GM12878 (cell line): ENCODE data around the gene SLC1A7. TPM values are rescaled to one million over a fixed set of nuclear protein-coding genes. Genes with fewer than 3 reads are reported as not detected.

Experiments used
- ATAC-seq: fragments of 200-7000 bp; cut with Tn5 transposase; 3 replicates; pipeline ENCODE4 v1.9.1; 2020; ENCODE audit warnings: mild to moderate bottlenecking, moderate library complexity
- BruUV-seq: library from RNA; stranded (reverse); fragments of 400-500 nt; replicated peaks from 2 replicates; lab custom pipeline; 2021; lab: Mats Ljungman, UMichigan
- CTCF ChIA-PET: fragments of 300-600 bp; sonication (Branson Sonifier 250); formaldehyde crosslinking; extraction: SDS; loops from one replicate; lab custom pipeline; 2021; ENCODE audit warnings: inconsistent platforms; lab: Yijun Ruan, JAX
- POLR2A ChIA-PET: fragments of 350-600 bp; formaldehyde crosslinking; extraction: SDS; loops from one replicate; lab custom pipeline; 2021; ENCODE audit warnings: inconsistent platforms; lab: Charles Lee
- RAD21 ChIA-PET: fragments of 300-600 bp; sonication (Branson Sonifier 250); formaldehyde crosslinking; loops from one replicate; lab custom pipeline; 2023; ENCODE audit warnings: antibody characterized with exemption; ENCODE audit not compliant: unreplicated experiment; lab: Charles Lee
- SMC1A ChIA-PET: fragments of 300-600 bp; sonication (Branson Sonifier 250); formaldehyde crosslinking; loops from one replicate; lab custom pipeline; 2023; ENCODE audit not compliant: unreplicated experiment, uncharacterized antibody; lab: Charles Lee
- DNase-seq: peaks from one replicate; pipeline ENCODE4 v3.0.0-alpha.2; 2011; ENCODE audit warnings: low read depth, low spot score
- FAIRE-seq: peaks from 3 replicates; lab custom pipeline; 2011; peaks lifted over from hg19 to GRCh38; lab: Jason Lieb, UNC
- H2AFZ ChIP-seq: 2 replicates; pipeline ENCODE4 v1.6.0; 2011; ENCODE audit warnings: low read depth, low read length, control low read depth; ENCODE audit not compliant: control insufficient read depth
- H3K27ac ChIP-seq: 2 replicates; pipeline ENCODE4 v1.5.1; 2011; ENCODE audit warnings: control low read depth; ENCODE audit not compliant: control insufficient read depth, insufficient read depth
- H3K27me3 ChIP-seq, 2 experiments: replicated peaks in 1 of 2; 2 replicates each; pipeline versions ENCODE4 v1.6.0 to v1.6.1; 2011; ENCODE audit warnings: low read length in 1 of 2; ENCODE audit not compliant: control insufficient read depth in 2 of 2, insufficient read depth in 2 of 2
- H3K36me3 ChIP-seq, 2 experiments: 2 replicates each; pipeline ENCODE4 v1.5.1; 2011; ENCODE audit warnings: low read length in 1 of 2; ENCODE audit not compliant: control insufficient read depth in 2 of 2, insufficient read depth in 2 of 2
- H3K4me1 ChIP-seq: 2 replicates; pipeline ENCODE4 v1.6.1; 2011; ENCODE audit warnings: mild to moderate bottlenecking, low read length, moderate library complexity, mixed read lengths; ENCODE audit not compliant: control insufficient read depth, insufficient read depth
- H3K4me2 ChIP-seq: 2 replicates; pipeline ENCODE4 v1.6.0; 2011; ENCODE audit warnings: control low read depth; ENCODE audit not compliant: control insufficient read depth, insufficient read depth
- H3K4me3 ChIP-seq: fragments of 200-600 bp; sonication (generic); 2 replicates; pipeline ENCODE4 v1.5.1; 2016
- H3K79me2 ChIP-seq: 2 replicates; pipeline ENCODE4 v1.6.0; 2011; ENCODE audit warnings: low read length; ENCODE audit not compliant: control insufficient read depth, insufficient read depth
- H3K9ac ChIP-seq: 2 replicates; pipeline ENCODE4 v1.8.0; 2011; ENCODE audit warnings: low read length, control low read depth, mixed read lengths; ENCODE audit not compliant: control insufficient read depth, insufficient read depth
- H3K9me3 ChIP-seq: replicated peaks from 3 replicates; pipeline ENCODE4 v1.5.1; 2011; ENCODE audit warnings: mild to moderate bottlenecking, low read length; ENCODE audit not compliant: control insufficient read depth, insufficient read depth
- H4K20me1 ChIP-seq: 2 replicates; pipeline ENCODE4 v1.6.0; 2011; ENCODE audit not compliant: control insufficient read depth, insufficient read depth
- CHD2 ChIP-seq: IDR thresholded peaks from 2 replicates; pipeline ENCODE4 v1.6.1; 2011; ENCODE audit warnings: low read depth, low read length, improper control_type of control experiment, borderline replicate concordance
- EGR1 ChIP-seq, 2 experiments: IDR thresholded peaks; 1 replicate in 1 of 2; 2 replicates in 1 of 2; pipeline ENCODE4 v1.6.1; 2011 to 2012; ENCODE audit warnings: low read depth in 2 of 2, low read length in 2 of 2, borderline replicate concordance in 1 of 2, mild to moderate bottlenecking in 1 of 2, moderate library complexity in 1 of 2
- FOXK2 ChIP-seq: fragments of 450-650 bp; IDR thresholded peaks from 2 replicates; pipeline ENCODE4 v1.6.1; 2017; ENCODE audit warnings: mild to moderate bottlenecking, moderate library complexity
- GATAD2B ChIP-seq: fragments of 450-650 bp; conservative IDR thresholded peaks from 2 replicates; pipeline ENCODE4 v1.6.1; 2017; ENCODE audit warnings: low read depth, mild to moderate bottlenecking, moderate library complexity
- IKZF1 ChIP-seq: fragments of 450-650 bp; conservative IDR thresholded peaks from 2 replicates; pipeline ENCODE4 v1.6.1; 2017; ENCODE audit warnings: antibody characterized with exemption, mild to moderate bottlenecking
- NFIC ChIP-seq: IDR thresholded peaks from 2 replicates; pipeline ENCODE4 v1.6.1; 2012; ENCODE audit warnings: low read depth, mild to moderate bottlenecking, inconsistent platforms, low read length, moderate library complexity
- POLR2AphosphoS5 ChIP-seq: IDR thresholded peaks from 2 replicates; pipeline ENCODE4 v1.6.1; 2011; ENCODE audit warnings: mild to moderate bottlenecking, low read length, inconsistent platforms
- SIN3A ChIP-seq: IDR thresholded peaks from 2 replicates; pipeline ENCODE4 v1.6.1; 2012; ENCODE audit warnings: low read depth, low read length, improper control_type of control experiment
- SRF ChIP-seq, 2 experiments: IDR thresholded peaks; 2 replicates each; pipeline ENCODE4 v1.6.1; 2011; ENCODE audit warnings: low read depth in 2 of 2, low read length in 2 of 2, mild to moderate bottlenecking in 1 of 2, moderate library complexity in 1 of 2
- WGBS: methylation state at CpG from one replicate; pipeline ENCODE4 v1.1.6; 2016; ENCODE audit warnings: low lambda C conversion rate; ENCODE audit not compliant: insufficient replicate concordance, insufficient coverage; ENCODE audit errors: missing lambda C conversion rate; 5-methylcytosine and 5-hydroxymethylcytosine counted together
- in situ Hi-C: fragments of 300-500 bp; cut with MboI; formaldehyde crosslinking; loops from 9 replicates; pipeline ENCODE4 v1.14.3; 2018; ENCODE audit warnings: mixed read lengths
- intact Hi-C: fragments of 100-400 bp; cut with micrococcal nuclease; formaldehyde crosslinking; loops from one replicate; pipeline ENCODE4 v1.14.2; 2022; ENCODE audit not compliant: unreplicated experiment
- polyA plus RNA-seq, 11 experiments: library from polyadenylated mRNA; depleted of rRNA in 4 of 11; unstranded in 6 of 11; stranded (reverse) in 5 of 11; fragments of >200 nt; fragmentation: Nextera tagmentation in 4 of 11; fragmentation: Illumina TruSeq in 1 of 11; extraction: Ambion mirVana in 4 of 11; extraction: Trizol in 1 of 11; gene quantifications; 1 replicate in 1 of 11; 2 replicates in 10 of 11; pipeline versions ENCODE4 v1.2.1 to v1.2.3, GENCODE V29; 2011 to 2016; ENCODE audit warnings: inconsistent platforms in 2 of 11, missing spikeins in 2 of 11, low read depth in 1 of 11
- total RNA-seq, 4 experiments: library from RNA; depleted of rRNA in 3 of 4; stranded (reverse); fragments of >200 nt in 3 of 4; fragmentation: Illumina TruSeq in 1 of 4; extraction: Trizol in 1 of 4; gene quantifications; 2 replicates each; pipeline versions ENCODE4 v1.2.1 to v1.2.3, GENCODE V29; 2013 to 2021
- TF ChIP-seq, protein P1 (sequence below): fragments of 450-650 bp; IDR thresholded peaks from 2 replicates; pipeline ENCODE4 v1.6.1; 2018; ENCODE audit warnings: mild to moderate bottlenecking, low read depth, moderate library complexity; ENCODE audit not compliant: partially characterized antibody
- TF ChIP-seq, protein P2 (sequence below): fragments of 450-650 bp; IDR thresholded peaks from 2 replicates; pipeline ENCODE4 v1.6.1; 2016; ENCODE audit warnings: mild to moderate bottlenecking
- TF ChIP-seq, protein P3 (sequence below): fragments of 450-650 bp; IDR thresholded peaks from 2 replicates; pipeline ENCODE4 v1.6.1; 2017; ENCODE audit warnings: mild to moderate bottlenecking, low read depth, inconsistent platforms; ENCODE audit not compliant: poor library complexity, severe bottlenecking
- TF ChIP-seq, protein P4 (sequence below): IDR thresholded peaks from 2 replicates; pipeline ENCODE4 v1.6.1; 2012; ENCODE audit warnings: low read length, inconsistent platforms

SLC1A7 gene
- total and polyA plus RNA-seq, 10 of the 15 experiments (the other 5 are each of a cell fraction or from before 2014, with no cell fraction given) = not detected

DNA sequence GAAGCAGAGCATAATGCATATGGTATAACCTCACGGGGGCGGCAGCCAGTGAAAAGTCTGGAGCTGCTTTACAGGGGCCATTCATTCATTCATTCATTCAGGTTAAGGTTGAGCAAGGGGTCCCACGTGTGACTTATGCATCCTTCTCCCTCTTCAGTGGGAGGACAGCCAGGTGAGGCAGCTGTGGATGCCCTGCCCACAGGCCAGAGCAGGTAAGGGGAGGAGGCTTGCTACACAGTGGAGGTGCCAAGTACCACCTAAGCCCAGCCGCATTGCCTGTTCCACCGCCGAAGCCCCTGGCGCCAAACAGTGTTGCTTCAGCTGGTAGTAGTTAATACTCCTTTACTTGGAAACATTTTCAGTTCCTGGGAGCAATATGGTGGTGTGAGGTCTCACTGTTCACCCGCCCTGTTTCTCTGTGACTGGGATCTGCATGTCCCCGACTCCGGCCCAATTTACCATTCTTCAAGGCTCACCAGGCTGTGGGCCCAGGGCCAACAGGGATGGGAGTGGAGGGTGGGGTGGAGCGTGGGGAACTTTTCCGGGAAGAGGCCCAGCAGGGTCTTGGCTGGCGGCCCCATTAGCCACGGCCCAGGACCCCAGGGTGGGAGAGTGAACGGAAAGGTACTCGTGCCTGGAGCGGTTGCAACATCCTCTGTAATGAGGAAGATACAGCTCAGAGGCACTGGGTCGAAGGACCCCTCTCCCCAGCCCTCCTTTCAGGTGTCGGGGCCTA, 81.1 kb downstream of the SLC1A7 start (continued):
- TF ChIP-seq, protein P1, sequence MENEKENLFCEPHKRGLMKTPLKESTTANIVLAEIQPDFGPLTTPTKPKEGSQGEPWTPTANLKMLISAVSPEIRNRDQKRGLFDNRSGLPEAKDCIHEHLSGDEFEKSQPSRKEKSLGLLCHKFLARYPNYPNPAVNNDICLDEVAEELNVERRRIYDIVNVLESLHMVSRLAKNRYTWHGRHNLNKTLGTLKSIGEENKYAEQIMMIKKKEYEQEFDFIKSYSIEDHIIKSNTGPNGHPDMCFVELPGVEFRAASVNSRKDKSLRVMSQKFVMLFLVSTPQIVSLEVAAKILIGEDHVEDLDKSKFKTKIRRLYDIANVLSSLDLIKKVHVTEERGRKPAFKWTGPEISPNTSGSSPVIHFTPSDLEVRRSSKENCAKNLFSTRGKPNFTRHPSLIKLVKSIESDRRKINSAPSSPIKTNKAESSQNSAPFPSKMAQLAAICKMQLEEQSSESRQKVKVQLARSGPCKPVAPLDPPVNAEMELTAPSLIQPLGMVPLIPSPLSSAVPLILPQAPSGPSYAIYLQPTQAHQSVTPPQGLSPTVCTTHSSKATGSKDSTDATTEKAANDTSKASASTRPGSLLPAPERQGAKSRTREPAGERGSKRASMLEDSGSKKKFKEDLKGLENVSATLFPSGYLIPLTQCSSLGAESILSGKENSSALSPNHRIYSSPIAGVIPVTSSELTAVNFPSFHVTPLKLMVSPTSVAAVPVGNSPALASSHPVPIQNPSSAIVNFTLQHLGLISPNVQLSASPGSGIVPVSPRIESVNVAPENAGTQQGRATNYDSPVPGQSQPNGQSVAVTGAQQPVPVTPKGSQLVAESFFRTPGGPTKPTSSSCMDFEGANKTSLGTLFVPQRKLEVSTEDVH = no peak

DNA sequence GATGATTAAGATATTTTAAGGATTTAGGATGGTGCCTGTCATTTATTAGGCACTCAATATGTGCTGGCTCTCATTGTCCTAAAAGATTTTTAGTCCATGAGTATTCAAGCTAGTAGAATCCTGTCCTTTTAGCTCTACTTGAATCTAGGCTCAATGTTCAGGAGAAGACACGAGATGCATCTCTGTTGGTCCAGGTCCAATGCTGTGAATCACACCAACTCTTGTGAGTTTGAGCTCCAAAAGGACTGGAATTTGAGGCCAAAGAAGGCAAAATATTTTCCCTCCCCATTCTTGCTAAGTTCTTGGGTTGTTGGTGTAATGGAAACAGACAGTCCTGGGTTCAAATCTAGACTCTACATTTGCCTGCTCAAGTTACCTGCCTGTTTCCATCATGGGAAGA, 81.9 kb downstream of the SLC1A7 start:
- Histone ChIP-seq H4K20me1 (no peaks in the 10 kb centered on the region), H3K36me3 (no peaks in the 10 kb centered on the region), H3K9me3 (no peaks in the 10 kb centered on the region), H3K4me3 (no peak overlapping the region), H3K27ac (no peak overlapping the region), H2AFZ (no peak overlapping the region), H3K4me2 (no peak overlapping the region), H3K27me3 (peaks cover 5 to 10% of the 10 kb centered on the region in 2 experiments), H3K79me2 (no peaks in the 10 kb centered on the region), H3K9ac (no peak overlapping the region), H3K4me1 (no peaks in the 10 kb centered on the region)
- ChIA-PET RAD21 (no interaction called here), CTCF (no interaction called here), POLR2A (no interaction called here), SMC1A (interaction anchor here (1.0 to 1.5 kb wide), 2 partner anchors 8 to 11 kb away, joined by 3 to 6 read pairs; no protein-coding TSS in a partner anchor)
- no peak for ATAC-seq
- intact Hi-C loops (no loop called here), in situ Hi-C loops (no loop called here)
- peak; percentile 31 for FAIRE-seq
- no TSS peak for BruUV-seq
- TF ChIP-seq, protein P2, sequence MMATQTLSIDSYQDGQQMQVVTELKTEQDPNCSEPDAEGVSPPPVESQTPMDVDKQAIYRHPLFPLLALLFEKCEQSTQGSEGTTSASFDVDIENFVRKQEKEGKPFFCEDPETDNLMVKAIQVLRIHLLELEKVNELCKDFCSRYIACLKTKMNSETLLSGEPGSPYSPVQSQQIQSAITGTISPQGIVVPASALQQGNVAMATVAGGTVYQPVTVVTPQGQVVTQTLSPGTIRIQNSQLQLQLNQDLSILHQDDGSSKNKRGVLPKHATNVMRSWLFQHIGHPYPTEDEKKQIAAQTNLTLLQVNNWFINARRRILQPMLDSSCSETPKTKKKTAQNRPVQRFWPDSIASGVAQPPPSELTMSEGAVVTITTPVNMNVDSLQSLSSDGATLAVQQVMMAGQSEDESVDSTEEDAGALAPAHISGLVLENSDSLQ = no peak
- TF ChIP-seq GATAD2B (no peak), NFIC (no peak), FOXK2 (no peak), SRF (IDR thresholded peaks at IDR 0.05; ENCODE audit: low read depth in 2 of 2, low read length in 2 of 2) (no peak), SIN3A (no peak), CHD2 (no peak), IKZF1 (no peak), EGR1 (IDR thresholded peaks at IDR 0.05; ENCODE audit: borderline replicate concordance in 1 of 2, low read depth in 2 of 2, low read length in 2 of 2) (no peak), POLR2AphosphoS5 (no peak)
- TF ChIP-seq, protein P3, sequence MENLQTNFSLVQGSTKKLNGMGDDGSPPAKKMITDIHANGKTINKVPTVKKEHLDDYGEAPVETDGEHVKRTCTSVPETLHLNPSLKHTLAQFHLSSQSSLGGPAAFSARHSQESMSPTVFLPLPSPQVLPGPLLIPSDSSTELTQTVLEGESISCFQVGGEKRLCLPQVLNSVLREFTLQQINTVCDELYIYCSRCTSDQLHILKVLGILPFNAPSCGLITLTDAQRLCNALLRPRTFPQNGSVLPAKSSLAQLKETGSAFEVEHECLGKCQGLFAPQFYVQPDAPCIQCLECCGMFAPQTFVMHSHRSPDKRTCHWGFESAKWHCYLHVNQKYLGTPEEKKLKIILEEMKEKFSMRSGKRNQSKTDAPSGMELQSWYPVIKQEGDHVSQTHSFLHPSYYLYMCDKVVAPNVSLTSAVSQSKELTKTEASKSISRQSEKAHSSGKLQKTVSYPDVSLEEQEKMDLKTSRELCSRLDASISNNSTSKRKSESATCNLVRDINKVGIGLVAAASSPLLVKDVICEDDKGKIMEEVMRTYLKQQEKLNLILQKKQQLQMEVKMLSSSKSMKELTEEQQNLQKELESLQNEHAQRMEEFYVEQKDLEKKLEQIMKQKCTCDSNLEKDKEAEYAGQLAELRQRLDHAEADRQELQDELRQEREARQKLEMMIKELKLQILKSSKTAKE = no peak
- TF ChIP-seq, protein P4, sequence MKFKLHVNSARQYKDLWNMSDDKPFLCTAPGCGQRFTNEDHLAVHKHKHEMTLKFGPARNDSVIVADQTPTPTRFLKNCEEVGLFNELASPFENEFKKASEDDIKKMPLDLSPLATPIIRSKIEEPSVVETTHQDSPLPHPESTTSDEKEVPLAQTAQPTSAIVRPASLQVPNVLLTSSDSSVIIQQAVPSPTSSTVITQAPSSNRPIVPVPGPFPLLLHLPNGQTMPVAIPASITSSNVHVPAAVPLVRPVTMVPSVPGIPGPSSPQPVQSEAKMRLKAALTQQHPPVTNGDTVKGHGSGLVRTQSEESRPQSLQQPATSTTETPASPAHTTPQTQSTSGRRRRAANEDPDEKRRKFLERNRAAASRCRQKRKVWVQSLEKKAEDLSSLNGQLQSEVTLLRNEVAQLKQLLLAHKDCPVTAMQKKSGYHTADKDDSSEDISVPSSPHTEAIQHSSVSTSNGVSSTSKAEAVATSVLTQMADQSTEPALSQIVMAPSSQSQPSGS = no peak
- DNase-seq = no peak
- WGBS = 33% methylated on average over 1 of the region's 1 CpG
